ENCODE results near the gene PHLDB2.

The PHLDB2 gene

GRCh38 chr3:111851511-111851954, 7.5 kb upstream of the PHLDB2 start:
- DNase-seq (ENCODE audit: low read depth), result no peak

DNA sequence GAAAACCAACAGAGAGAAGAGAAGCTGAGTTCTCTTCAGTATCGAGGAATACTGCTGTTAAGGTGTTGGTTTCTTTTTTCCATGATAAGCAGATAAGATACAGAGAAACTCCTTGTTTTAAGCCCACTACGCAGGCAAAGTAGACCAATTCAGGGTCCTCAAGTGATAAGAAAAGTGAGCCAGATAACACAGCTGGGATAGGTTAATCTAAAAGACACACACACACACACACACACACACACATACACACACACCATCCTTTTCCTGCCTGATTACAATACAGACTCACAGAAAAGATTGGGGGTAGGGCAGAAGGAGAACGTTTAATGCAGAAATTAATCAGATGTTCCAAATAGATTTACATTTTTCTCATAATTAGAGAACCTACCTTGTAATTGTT, 6.5 kb upstream of the PHLDB2 start:
- no peak for DNase-seq (ENCODE audit: low read depth)

DNA sequence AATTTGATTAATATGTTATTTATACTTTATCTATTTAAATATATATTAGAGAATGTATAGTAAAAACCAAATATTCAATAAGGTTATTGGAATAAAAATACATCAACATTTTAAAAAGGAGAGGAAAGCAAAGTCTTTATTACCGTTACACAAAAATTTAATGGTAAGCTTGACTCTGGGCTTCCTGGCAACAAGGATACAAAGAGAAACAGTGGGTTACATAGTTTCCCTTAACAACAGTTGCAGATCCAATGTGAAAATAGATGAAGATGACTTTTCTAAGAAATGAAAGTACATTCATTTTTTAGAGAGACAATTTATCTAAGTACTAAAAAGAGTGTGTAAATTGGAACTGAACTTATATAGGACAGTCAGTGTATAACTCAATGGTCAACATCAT, 6.0 kb upstream of the PHLDB2 start:
- DNase-seq (ENCODE audit: low read depth), result no peak

DNA sequence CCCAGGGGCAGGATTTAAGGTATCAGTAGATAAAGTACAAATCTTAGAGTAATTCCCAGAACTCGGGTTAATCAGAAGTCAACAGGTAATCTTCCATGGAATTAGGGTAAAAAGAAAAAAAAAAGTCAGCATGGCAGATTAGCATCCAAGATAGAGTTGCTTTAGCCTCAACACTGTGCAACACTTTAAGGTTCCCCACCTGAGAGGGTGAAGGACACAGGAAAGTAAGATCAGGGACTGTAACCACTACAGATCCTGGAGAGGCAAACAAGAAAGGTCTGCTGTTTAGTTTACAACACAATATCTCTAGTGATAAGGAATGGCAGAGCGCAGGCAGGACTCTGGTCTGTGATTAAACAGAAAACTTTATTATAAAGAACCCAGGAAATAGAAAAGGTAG, 4.1 kb upstream of the PHLDB2 start:
- no peak for DNase-seq (ENCODE audit: low read depth)

DNA sequence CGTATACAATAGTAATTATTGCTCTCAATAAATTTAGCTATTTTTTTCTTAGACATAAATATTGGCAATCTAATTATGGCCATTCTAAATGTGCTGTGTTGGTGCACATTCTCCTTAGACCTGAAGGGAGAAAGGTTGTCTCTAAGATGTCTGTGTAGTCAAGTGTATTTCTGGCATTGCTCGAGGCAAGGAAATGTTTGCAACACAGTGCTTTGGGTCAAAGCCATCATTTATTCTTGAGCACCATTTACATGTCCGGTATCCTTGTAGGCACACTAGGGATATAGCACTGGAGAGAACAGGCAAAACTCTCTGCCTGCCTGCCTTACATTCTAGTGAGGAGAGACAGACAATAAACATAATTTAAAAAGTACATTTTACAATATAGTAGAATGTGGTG, 2.6 kb upstream of the PHLDB2 start:
- DNase-seq (ENCODE audit: low read depth), result no peak

DNA sequence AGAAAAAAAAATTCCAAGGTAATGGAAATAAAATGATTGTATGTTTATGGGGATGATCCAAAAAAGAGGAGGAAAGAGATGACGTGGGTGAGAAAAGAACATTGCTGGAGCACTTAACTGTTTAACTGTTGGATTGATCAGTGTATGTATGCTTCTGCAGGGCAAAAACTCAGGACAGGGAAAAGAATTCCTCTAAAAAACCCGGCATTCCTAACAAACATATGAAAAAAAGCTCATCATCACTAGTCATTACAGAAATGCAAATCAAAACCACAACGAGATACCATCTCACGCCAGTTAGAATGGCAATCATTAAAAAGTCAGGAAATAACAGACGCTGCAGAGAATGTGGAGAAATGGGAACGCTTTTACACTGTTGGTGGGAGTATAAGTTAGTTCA, 1.6 kb upstream of the PHLDB2 start:
- no peak for DNase-seq (ENCODE audit: low read depth)

GRCh38 chr3:111858642-111859041, 423 bp upstream of the PHLDB2 start:
- no peak for DNase-seq (ENCODE audit: low read depth)

- DNase-seq (ENCODE audit: low read depth), result peak; percentile 13
Observed at GRCh38 chr3:111859974-111860859, 1.2 kb downstream of the PHLDB2 start.

DNA sequence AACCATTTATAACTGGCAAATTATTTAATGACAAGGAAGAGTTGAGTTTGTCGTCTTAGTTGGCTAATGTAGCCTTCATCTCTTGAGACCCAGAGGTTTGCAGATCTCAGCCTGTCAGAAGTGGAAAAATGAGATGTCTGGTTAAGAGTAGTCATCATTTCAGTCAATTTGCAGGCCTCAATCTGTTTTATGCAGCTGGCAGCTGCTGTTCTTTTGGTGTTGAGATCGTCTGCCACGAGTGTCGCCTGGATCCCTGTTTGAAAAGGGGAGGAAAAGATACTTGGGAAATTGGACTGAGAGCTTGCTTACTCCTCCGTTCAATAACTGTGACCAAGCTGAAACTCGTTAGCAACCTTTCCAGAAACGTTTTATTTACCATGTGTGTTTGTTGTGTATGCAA, 2.3 kb downstream of the PHLDB2 start:
- DNase-seq (ENCODE audit: low read depth), result no peak

DNA sequence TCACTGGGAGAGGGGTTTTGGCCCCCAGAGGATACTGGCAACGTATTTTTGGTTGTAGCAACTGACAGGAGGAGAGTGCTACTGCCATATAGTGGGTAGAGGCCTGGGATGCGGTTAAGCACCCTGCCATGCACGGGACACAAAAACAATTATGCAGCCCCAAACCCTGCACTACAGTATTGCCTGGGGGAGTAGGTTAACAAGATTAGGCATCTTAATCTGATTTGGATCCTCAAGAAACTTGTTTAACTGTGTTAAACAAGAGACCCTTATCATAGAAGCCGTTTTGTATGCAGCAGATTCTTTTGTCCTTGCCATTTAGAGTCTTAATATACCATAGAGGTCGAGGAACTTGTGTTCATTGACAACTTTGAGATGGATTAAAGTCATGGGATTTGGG, 3.4 kb downstream of the PHLDB2 start:
- DNase-seq (ENCODE audit: low read depth), result no peak

DNA sequence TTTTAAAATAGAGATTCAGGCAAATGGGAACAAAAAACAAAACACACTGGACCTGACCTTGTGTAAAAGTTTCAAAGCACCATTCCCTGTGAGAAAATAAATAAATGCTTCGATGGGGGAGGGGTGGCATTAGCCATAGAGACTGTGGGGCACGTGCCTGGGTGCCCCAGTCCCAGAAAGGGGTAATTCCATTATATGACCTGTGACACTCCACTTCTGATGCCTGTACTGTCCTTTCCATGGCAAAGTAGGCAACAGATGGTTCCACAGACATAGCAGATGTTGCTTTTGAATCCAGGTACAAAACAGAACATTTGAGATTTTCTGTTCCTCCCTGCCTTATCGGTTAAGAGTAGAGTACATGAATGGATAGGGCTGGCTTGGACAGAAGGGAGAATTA, 3.9 kb downstream of the PHLDB2 start:
- no peak for DNase-seq (ENCODE audit: low read depth)

GRCh38 chr3:111863942-111864694, 5.1 kb downstream of the PHLDB2 start:
- DNase-seq (ENCODE audit: low read depth), result no peak

- no peak for DNase-seq (ENCODE audit: low read depth)
Observed at GRCh38 chr3:111864821-111865656, 6.0 kb downstream of the PHLDB2 start.

DNA sequence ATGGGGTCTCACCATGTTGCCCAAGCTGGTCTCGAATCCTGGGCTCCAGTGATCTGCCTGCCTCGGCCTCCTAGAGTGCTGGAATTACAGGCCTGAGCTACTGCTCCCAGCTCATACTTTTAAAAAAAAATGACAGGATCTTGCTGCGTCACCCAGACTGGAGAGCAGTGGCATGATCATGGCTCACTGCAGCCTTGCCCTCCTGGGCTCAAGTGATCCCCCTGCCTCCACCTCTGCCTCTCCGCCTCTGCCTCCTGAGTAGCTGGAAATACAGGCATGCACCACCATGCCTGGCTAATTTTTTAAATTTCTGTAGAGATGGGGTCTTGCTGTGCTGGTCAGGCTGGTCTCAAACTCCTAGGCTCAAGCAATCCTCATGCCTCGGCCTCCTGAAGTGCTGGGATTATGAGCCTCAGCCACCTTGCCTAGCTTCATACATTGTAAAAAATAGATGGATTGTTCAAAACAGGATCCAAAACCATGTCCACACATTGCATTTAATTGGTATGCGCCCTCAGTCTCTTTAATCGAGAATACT, 8.9 kb downstream of the PHLDB2 start:
- DNase-seq (ENCODE audit: low read depth), result no peak

DNA sequence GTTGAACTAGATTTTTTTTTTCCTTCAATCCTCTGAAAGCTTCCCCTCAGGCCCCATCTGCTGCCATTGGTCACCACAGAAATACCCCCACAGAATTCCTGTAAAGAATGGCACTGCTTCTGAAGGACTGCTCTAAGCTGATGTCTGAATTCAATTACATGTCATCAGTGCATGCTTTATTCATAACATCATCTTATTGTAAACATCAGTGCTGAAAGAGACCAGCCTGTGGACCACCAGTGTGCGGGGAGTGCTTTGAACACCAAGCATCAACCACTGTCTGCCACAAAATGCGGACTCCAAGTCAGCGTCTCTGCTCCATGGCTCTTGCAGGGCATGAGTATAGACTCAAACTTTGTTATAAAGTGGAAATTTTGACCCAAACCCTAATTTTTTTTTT, 11.6 kb downstream of the PHLDB2 start:
- DNase-seq (ENCODE audit: low read depth), result no peak

GRCh38 chr3:111871809-111872623, 13.0 kb downstream of the PHLDB2 start:
- no peak for DNase-seq (ENCODE audit: low read depth)

DNA sequence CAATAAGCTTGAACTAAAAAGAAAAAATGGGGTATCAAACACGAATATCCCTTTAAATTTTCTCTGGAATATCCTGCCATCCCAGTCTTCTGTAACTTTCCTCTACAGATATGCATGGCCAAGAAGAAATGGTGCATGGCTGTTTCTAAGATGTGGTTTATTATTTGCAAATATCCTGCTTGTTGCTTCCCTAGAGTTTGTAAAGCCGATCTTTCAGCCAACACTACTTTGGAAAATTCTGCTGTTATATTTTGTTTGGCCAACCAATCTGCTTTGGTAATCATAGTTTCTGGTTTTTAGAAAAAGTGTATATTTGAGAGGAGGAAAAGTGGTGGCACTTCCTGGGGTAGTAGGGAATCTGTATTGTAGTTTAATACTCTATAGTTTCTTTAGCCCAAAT, 13.9 kb downstream of the PHLDB2 start:
- no peak for DNase-seq (ENCODE audit: low read depth)

- no peak for DNase-seq (ENCODE audit: low read depth)
Observed at GRCh38 chr3:111874177-111874820, 15.2 kb downstream of the PHLDB2 start.

GRCh38 chr3:111881480-111881879, 22.4 kb downstream of the PHLDB2 start:
- no peak for DNase-seq (ENCODE audit: low read depth)

DNA sequence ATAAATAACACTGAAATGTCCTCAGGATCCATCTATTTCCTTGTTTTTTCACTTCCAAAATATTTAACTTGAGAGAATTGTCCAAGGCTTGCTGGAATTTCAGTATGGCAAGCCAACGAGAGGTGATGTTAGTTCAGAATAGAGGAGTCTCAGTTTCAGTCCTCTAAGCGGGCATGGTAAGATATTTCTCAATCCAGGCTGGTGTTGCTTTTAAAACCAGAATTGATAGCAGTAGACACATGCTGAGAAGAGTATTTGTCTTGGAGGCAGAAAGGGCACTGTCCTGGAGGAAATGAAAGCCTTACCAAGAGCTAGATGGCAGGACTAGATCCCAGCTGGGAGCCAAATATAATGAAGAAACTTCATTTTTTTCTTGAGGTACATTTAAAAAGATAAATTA, 23.1 kb downstream of the PHLDB2 start:
- DNase-seq (ENCODE audit: low read depth), result no peak

- no peak for DNase-seq (ENCODE audit: low read depth)
Observed at GRCh38 chr3:111882799-111883198, 23.7 kb downstream of the PHLDB2 start.
